Hepatocyte (in vitro differentiated cells): ENCODE data around the gene ZNF786. TPM values are rescaled to one million over a fixed set of nuclear protein-coding genes. Genes with fewer than 3 reads are reported as not detected.

ENCODE experiments used
- DNase-seq: peaks from one replicate; pipeline ENCODE4 v3.0.0-alpha.2; 2016; ENCODE audit warnings: low spot score
- H2AFZ ChIP-seq: fragments of 200-600 bp; sonication (generic); 2 replicates; pipeline ENCODE4 v1.6.0; 2016; ENCODE audit warnings: antibody characterized with exemption, mild to moderate bottlenecking
- H3K27ac ChIP-seq: fragments of 200-600 bp; sonication (generic); 2 replicates; pipeline ENCODE4 v1.5.1; 2016; ENCODE audit warnings: mild to moderate bottlenecking
- H3K27me3 ChIP-seq: fragments of 200-600 bp; sonication (generic); 2 replicates; pipeline ENCODE4 v1.6.1; 2016
- H3K36me3 ChIP-seq: fragments of 200-600 bp; sonication (generic); replicated peaks from 2 replicates; pipeline ENCODE4 v1.5.1; 2016; ENCODE audit warnings: low read depth; ENCODE audit not compliant: insufficient read depth
- H3K4me1 ChIP-seq: fragments of 200-600 bp; sonication (generic); 2 replicates; pipeline ENCODE4 v1.5.1; 2016; ENCODE audit warnings: mild to moderate bottlenecking, moderate library complexity; ENCODE audit not compliant: insufficient read depth
- H3K4me2 ChIP-seq: fragments of 200-600 bp; sonication (generic); 2 replicates; pipeline ENCODE4 v1.6.0; 2016
- H3K4me3 ChIP-seq: fragments of 200-600 bp; sonication (generic); 2 replicates; pipeline ENCODE4 v1.5.1; 2016; ENCODE audit warnings: mild to moderate bottlenecking
- H3K79me2 ChIP-seq: fragments of 200-600 bp; sonication (generic); 2 replicates; pipeline ENCODE4 v1.6.0; 2017; ENCODE audit warnings: mild to moderate bottlenecking
- H3K9me2 ChIP-seq: fragments of 200-600 bp; sonication (generic); replicated peaks from 2 replicates; pipeline ENCODE4 v1.6.0; 2017; ENCODE audit warnings: mild to moderate bottlenecking; ENCODE audit not compliant: insufficient read depth
- H3K9me3 ChIP-seq: fragments of 200-600 bp; sonication (generic); 2 replicates; pipeline ENCODE4 v1.5.1; 2016; ENCODE audit warnings: low read depth, mild to moderate bottlenecking
- H4K20me1 ChIP-seq: fragments of 200-600 bp; sonication (generic); 2 replicates; pipeline ENCODE4 v1.6.0; 2016; ENCODE audit warnings: mild to moderate bottlenecking; ENCODE audit not compliant: insufficient read depth, poor library complexity, severe bottlenecking
- EZH2 ChIP-seq: fragments of 200-600 bp; sonication (generic); IDR thresholded peaks from 2 replicates; pipeline ENCODE4 v1.6.1; 2016; ENCODE audit warnings: antibody characterized with exemption, mild to moderate bottlenecking, borderline replicate concordance
- EZH2phosphoT487 ChIP-seq: fragments of 200-600 bp; sonication (generic); IDR thresholded peaks from one replicate; pipeline ENCODE4 v1.6.1; 2018; ENCODE audit warnings: antibody characterized with exemption, mild to moderate bottlenecking, low read depth, moderate library complexity; ENCODE audit not compliant: unreplicated experiment, severe bottlenecking
- WGBS: methylation state at CpG from one replicate; pipeline ENCODE4 v1.1.6; 2016; ENCODE audit warnings: low lambda C conversion rate; ENCODE audit errors: missing lambda C conversion rate; 5-methylcytosine and 5-hydroxymethylcytosine counted together
- polyA plus RNA-seq: library from polyadenylated mRNA; unstranded; fragments of >200 nt; fragmentation: Nextera tagmentation; extraction: Ambion mirVana; gene quantifications from 2 replicates; pipeline ENCODE4 v1.2.1, GENCODE V29; 2016
- total RNA-seq: library from RNA; depleted of rRNA; stranded (reverse); fragments of >200 nt; gene quantifications from 2 replicates; pipeline ENCODE4 v1.2.3, GENCODE V29; 2014
- TF ChIP-seq, protein P1 (sequence below): fragments of 200-600 bp; sonication (generic); IDR thresholded peaks from 2 replicates; pipeline ENCODE4 v1.5.1; 2016; ENCODE audit warnings: antibody characterized with exemption, mild to moderate bottlenecking; ENCODE audit not compliant: poor library complexity

ZNF786 gene
- total and polyA plus RNA-seq, 2 experiments from 2014 or later, result 5.7 to 6.9 TPM

DNA sequence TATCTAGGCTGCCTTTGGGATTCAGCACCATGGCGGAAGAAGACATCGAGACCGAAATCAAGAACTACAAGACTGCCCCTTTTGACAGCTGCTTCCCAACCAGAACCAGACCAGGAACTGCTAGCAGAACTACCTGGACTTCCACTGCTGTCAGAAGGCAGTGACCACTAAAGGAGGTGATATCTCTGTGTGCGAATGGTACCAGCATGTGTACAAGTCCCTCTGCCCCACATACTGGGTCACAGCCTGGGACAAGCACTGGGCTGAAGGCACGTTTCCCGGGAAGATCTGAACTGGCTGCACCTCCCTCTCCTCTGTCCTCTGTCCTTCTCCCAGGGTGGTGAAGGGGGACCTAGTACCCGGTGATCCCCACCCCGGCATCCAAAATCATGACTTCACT is 36.6 kb downstream of the ZNF786 start:
- no peaks in the 10 kb centered on the region for H3K79me2 ChIP-seq
- no peaks in the 10 kb centered on the region for H3K9me3 ChIP-seq
- no peak for DNase-seq
- H3K9me2 ChIP-seq, result no peaks in the 10 kb centered on the region
- H3K4me1 ChIP-seq, result no peaks in the 10 kb centered on the region
- H3K36me3 ChIP-seq, result no peaks in the 10 kb centered on the region
- no peak overlapping the region for H3K4me3 ChIP-seq
- WGBS, result 96% methylated on average over 8 of the region's 8 CpGs
- TF ChIP-seq EZH2, result no peak
- TF ChIP-seq EZH2phosphoT487, result no peak
- TF ChIP-seq, protein P1, sequence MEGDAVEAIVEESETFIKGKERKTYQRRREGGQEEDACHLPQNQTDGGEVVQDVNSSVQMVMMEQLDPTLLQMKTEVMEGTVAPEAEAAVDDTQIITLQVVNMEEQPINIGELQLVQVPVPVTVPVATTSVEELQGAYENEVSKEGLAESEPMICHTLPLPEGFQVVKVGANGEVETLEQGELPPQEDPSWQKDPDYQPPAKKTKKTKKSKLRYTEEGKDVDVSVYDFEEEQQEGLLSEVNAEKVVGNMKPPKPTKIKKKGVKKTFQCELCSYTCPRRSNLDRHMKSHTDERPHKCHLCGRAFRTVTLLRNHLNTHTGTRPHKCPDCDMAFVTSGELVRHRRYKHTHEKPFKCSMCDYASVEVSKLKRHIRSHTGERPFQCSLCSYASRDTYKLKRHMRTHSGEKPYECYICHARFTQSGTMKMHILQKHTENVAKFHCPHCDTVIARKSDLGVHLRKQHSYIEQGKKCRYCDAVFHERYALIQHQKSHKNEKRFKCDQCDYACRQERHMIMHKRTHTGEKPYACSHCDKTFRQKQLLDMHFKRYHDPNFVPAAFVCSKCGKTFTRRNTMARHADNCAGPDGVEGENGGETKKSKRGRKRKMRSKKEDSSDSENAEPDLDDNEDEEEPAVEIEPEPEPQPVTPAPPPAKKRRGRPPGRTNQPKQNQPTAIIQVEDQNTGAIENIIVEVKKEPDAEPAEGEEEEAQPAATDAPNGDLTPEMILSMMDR, result no peak
- H3K27me3 ChIP-seq, result no peaks in the 10 kb centered on the region
- H2AFZ ChIP-seq, result no peak overlapping the region
- no peak overlapping the region for H3K27ac ChIP-seq
- H4K20me1 ChIP-seq, result no peaks in the 10 kb centered on the region
- H3K4me2 ChIP-seq, result no peak overlapping the region

DNA sequence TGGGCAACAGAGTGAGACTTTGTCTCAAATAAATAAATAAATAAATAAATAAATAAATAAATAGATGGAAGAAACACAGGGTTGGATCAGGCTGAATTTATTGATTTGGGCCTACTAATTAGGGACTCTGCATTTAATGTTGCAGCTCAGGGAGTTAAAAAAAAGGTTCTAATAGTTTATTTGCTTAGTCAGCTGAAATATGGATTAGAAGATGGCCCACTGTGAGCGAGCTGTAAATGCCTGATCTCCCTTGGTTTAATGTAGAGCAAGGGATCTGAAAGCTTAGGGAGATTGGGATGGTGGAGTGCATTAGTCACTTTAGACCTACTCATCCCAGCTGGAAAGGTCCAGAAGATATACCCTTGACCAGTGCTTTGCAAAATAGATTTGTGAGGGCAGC is 37.1 kb downstream of the ZNF786 start:
- no peaks in the 10 kb centered on the region for H3K27me3 ChIP-seq
- no peak overlapping the region for H3K27ac ChIP-seq
- DNase-seq, result no peak
- H4K20me1 ChIP-seq, result no peaks in the 10 kb centered on the region
- H3K9me2 ChIP-seq, result no peaks in the 10 kb centered on the region
- TF ChIP-seq EZH2, result no peak
- TF ChIP-seq EZH2phosphoT487, result no peak
- TF ChIP-seq, protein P1, result no peak
- no peaks in the 10 kb centered on the region for H3K79me2 ChIP-seq
- no peaks in the 10 kb centered on the region for H3K4me1 ChIP-seq
- WGBS, result 92% methylated on average over 1 of the region's 1 CpG
- H3K4me2 ChIP-seq, result no peak overlapping the region
- H3K36me3 ChIP-seq, result no peaks in the 10 kb centered on the region
- H3K4me3 ChIP-seq, result no peak overlapping the region
- H3K9me3 ChIP-seq, result no peaks in the 10 kb centered on the region
- no peak overlapping the region for H2AFZ ChIP-seq

DNA sequence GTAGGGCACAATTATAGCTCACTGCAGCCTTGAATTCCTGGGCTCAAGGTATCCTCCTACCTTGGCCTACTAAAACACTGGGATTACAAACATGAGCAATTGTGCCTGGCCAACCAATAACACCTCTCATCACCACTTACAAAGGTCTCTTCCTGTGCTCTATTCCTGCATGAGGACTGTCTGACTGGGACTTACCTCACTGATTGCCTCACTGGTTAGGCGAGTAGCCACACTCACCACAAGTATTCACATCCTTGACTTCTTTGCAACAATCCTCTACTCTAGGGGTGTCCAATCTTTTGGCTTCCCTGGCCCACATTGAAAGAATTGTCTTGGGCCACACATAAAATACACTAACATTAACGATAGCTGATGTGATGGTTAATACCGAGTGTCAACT is 39.6 kb downstream of the ZNF786 start:
- TF ChIP-seq EZH2 (no peak), EZH2phosphoT487 (no peak)
- TF ChIP-seq, protein P1, result no peak
- H3K4me1 ChIP-seq, result no peaks in the 10 kb centered on the region
- no peak for DNase-seq
- no peaks in the 10 kb centered on the region for H3K9me2 ChIP-seq
- H3K4me2 ChIP-seq, result no peak overlapping the region
- no peaks in the 10 kb centered on the region for H3K9me3 ChIP-seq
- 95% methylated on average over 3 of the region's 3 CpGs for WGBS
- no peak overlapping the region for H3K4me3 ChIP-seq
- no peak overlapping the region for H2AFZ ChIP-seq
- H4K20me1 ChIP-seq, result no peaks in the 10 kb centered on the region
- H3K27ac ChIP-seq, result no peak overlapping the region
- H3K79me2 ChIP-seq, result no peaks in the 10 kb centered on the region
- no peaks in the 10 kb centered on the region for H3K27me3 ChIP-seq
- no peaks in the 10 kb centered on the region for H3K36me3 ChIP-seq

DNA sequence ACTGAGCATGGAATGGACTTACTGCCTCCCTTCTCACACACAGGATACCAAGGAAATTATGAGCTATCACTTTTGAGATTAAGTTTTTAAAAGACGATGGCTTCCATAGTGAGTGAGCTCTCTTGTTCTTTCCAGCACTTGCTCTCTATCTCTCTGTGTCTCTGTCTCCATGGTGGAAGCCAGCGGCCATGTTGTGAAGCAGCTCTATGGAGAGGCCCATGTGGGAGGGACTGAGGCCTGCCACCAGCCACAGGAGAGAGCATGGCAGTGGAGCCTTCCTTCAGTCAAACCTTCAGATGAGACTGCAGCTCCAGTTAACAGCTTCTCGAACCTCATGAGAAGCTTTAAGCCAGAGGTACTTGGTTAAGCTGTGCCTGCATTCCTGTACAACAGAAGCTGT is 41.7 kb downstream of the ZNF786 start:
- Histone ChIP-seq H3K79me2 (no peaks in the 10 kb centered on the region), H3K36me3 (no peaks in the 10 kb centered on the region), H3K9me2 (no peaks in the 10 kb centered on the region), H3K27me3 (no peaks in the 10 kb centered on the region), H2AFZ (no peak overlapping the region), H3K27ac (no peak overlapping the region), H3K4me1 (no peaks in the 10 kb centered on the region), H3K4me3 (no peak overlapping the region), H3K4me2 (no peak overlapping the region), H4K20me1 (no peaks in the 10 kb centered on the region), H3K9me3 (no peaks in the 10 kb centered on the region)
- TF ChIP-seq, protein P1, result no peak
- TF ChIP-seq EZH2 (no peak), EZH2phosphoT487 (no peak)
- WGBS, result 83% methylated on average over 3 of the region's 3 CpGs
- no peak for DNase-seq
